ENCODE results near the gene CCDC192. TPM values are rescaled to one million over a fixed set of nuclear protein-coding genes. Genes with fewer than 3 reads are reported as not detected.

Gene CCDC192
- total RNA-seq, 1 experiment from 2014 or later: not detected

DNA sequence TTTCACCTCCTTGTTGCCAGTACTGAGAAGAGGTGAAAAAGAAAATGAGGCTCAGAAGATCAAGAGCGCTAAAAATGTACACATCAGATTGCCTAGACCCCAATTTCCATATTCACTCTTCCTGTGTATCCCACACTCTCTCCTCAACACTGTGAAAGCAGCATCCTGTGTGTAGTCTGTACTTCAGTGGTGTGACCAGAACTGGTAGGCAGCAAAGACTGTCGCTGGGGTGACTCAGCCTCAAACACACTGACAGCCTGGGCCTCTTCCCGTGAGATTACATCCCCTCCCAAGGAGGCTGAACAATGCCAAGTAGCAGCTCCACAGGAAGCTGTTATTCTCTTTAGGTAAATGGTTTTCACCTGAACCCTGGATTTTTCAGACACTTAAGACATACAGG, 135.5 kb downstream of the CCDC192 start:
- no peak overlapping the region for H3K27ac ChIP-seq (ENCODE audit: low read depth, low read length, poor library complexity, severe bottlenecking)
- no peaks in the 10 kb centered on the region for H3K9me3 ChIP-seq (ENCODE audit: low read depth, low read length, poor library complexity, severe bottlenecking)
- no peaks in the 10 kb centered on the region for H3K36me3 ChIP-seq (ENCODE audit: insufficient read depth, low read length, poor library complexity, severe bottlenecking)
- peaks cover 6% of the 10 kb centered on the region for H3K27me3 ChIP-seq (replicated peaks; ENCODE audit: insufficient read depth, low read depth, low read length, poor library complexity)
- intact Hi-C loops (cut with micrococcal nuclease; ENCODE audit: unreplicated experiment): no loop called here
- no peak overlapping the region for H3K4me3 ChIP-seq (ENCODE audit: low read depth, low read length, poor library complexity, severe bottlenecking)
- POLR2A ChIA-PET (ENCODE audit: low non-redundant PET): no interaction called here
- no peak for TF ChIP-seq EZH2 (IDR thresholded peaks at IDR 0.05; ENCODE audit: borderline replicate concordance, low read depth, low read length, poor library complexity, severe bottlenecking)
- TF ChIP-seq, protein P1, sequence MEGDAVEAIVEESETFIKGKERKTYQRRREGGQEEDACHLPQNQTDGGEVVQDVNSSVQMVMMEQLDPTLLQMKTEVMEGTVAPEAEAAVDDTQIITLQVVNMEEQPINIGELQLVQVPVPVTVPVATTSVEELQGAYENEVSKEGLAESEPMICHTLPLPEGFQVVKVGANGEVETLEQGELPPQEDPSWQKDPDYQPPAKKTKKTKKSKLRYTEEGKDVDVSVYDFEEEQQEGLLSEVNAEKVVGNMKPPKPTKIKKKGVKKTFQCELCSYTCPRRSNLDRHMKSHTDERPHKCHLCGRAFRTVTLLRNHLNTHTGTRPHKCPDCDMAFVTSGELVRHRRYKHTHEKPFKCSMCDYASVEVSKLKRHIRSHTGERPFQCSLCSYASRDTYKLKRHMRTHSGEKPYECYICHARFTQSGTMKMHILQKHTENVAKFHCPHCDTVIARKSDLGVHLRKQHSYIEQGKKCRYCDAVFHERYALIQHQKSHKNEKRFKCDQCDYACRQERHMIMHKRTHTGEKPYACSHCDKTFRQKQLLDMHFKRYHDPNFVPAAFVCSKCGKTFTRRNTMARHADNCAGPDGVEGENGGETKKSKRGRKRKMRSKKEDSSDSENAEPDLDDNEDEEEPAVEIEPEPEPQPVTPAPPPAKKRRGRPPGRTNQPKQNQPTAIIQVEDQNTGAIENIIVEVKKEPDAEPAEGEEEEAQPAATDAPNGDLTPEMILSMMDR (conservative IDR thresholded peaks at IDR 0.05; ENCODE audit: low read depth, low read length): no peak
- no peak for DNase-seq (ENCODE audit: low spot score)
- no TSS peak for BruUV-seq (replicated peaks)
- CTCF ChIA-PET: no interaction called here
- H3K4me1 ChIP-seq (ENCODE audit: insufficient read depth, low read length, poor library complexity, severe bottlenecking): no peaks in the 10 kb centered on the region

DNA sequence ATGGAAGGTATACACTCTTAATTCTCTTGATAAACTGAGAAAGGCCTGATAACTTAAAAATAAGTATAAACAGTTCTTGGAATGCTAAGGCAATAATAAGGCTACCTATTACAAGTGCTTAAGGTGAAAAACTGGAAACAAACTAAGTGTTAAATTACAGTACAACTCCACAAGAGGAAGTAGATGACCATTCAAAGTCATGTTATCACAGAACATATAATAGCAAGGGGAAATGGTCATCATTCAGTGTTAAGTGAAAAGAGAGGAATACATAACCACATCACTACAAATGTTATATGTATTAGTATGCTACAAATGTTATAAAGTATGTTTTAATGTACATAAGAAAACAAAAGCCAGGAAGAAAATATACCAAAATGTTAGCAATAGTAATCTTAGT, 135.9 kb downstream of the CCDC192 start:
- BruUV-seq (replicated peaks): no TSS peak
- TF ChIP-seq EZH2 (IDR thresholded peaks at IDR 0.05; ENCODE audit: borderline replicate concordance, low read depth, low read length, poor library complexity, severe bottlenecking): no peak
- TF ChIP-seq, protein P1 (conservative IDR thresholded peaks at IDR 0.05; ENCODE audit: low read depth, low read length): no peak
- CTCF ChIA-PET: no interaction called here

DNA sequence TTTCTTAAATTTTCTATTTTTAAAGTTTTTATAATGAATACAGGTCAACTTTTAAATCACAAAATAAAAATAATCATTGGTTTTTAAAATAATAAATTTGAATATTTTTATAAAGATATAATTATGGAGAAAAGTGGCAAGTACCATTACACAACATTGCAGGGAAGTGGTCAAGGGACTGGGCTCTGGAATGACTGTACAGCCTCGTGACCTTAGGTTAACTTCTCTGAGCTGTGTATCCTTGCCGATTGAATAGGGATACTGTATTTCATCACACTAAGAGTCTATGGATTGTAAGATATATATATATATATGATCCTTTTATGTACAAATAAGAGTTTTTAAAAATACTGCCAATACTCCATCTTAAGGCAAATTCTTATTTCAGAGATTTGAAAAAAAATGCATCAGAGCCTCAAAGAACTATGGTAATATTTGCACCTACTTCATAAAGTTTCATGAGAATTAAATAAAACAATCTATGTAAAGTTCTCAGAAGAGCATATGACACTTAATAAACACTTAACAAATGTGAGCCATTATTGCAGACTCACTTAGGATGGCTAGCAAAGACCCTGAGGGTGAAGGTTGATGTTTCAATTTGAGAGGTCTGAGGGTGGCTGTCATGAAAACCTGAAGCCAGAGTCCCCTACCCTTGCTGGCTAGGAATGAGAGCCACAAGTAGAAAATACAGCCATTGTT, 136.5 kb downstream of the CCDC192 start:
- intact Hi-C loops (cut with micrococcal nuclease; ENCODE audit: unreplicated experiment): no loop called here
- Histone ChIP-seq H3K27ac (ENCODE audit: low read depth, low read length, poor library complexity, severe bottlenecking) (no peak overlapping the region), H3K9me3 (ENCODE audit: low read depth, low read length, poor library complexity, severe bottlenecking) (no peaks in the 10 kb centered on the region), H3K4me1 (ENCODE audit: insufficient read depth, low read length, poor library complexity, severe bottlenecking) (no peaks in the 10 kb centered on the region), H3K27me3 (replicated peaks; ENCODE audit: insufficient read depth, low read depth, low read length, poor library complexity) (no peaks in the 10 kb centered on the region), H3K36me3 (ENCODE audit: insufficient read depth, low read length, poor library complexity, severe bottlenecking) (no peaks in the 10 kb centered on the region), H3K4me3 (ENCODE audit: low read depth, low read length, poor library complexity, severe bottlenecking) (no peak overlapping the region)
- BruUV-seq (replicated peaks): no TSS peak
- TF ChIP-seq, protein P1 (conservative IDR thresholded peaks at IDR 0.05; ENCODE audit: low read depth, low read length): no peak
- TF ChIP-seq EZH2 (IDR thresholded peaks at IDR 0.05; ENCODE audit: borderline replicate concordance, low read depth, low read length, poor library complexity, severe bottlenecking): no peak
- ChIA-PET CTCF (no interaction called here), POLR2A (ENCODE audit: low non-redundant PET) (no interaction called here)
- no peak for DNase-seq (ENCODE audit: low spot score)

More for the DNA sequence above, 135.9 kb downstream of the CCDC192 start:
- H3K4me3 ChIP-seq (ENCODE audit: low read depth, low read length, poor library complexity, severe bottlenecking): no peak overlapping the region
- intact Hi-C loops (cut with micrococcal nuclease; ENCODE audit: unreplicated experiment): no loop called here
- no peaks in the 10 kb centered on the region for H3K36me3 ChIP-seq (ENCODE audit: insufficient read depth, low read length, poor library complexity, severe bottlenecking)
- H3K27me3 ChIP-seq (replicated peaks; ENCODE audit: insufficient read depth, low read depth, low read length, poor library complexity): peaks cover 2% of the 10 kb centered on the region
- H3K9me3 ChIP-seq (ENCODE audit: low read depth, low read length, poor library complexity, severe bottlenecking): no peaks in the 10 kb centered on the region
- no peak overlapping the region for H3K27ac ChIP-seq (ENCODE audit: low read depth, low read length, poor library complexity, severe bottlenecking)
- POLR2A ChIA-PET (ENCODE audit: low non-redundant PET): no interaction called here
- no peak for DNase-seq (ENCODE audit: low spot score)
- no peaks in the 10 kb centered on the region for H3K4me1 ChIP-seq (ENCODE audit: insufficient read depth, low read length, poor library complexity, severe bottlenecking)
